ENCODE results near the gene SMARCA4. TPM values are rescaled to one million over a fixed set of nuclear protein-coding genes. Genes with fewer than 3 reads are reported as not detected.

The SMARCA4 gene
- total and polyA plus RNA-seq, 2 donors from 2014 or later: 59.8 to 124 TPM

GRCh38 chr19:11061952-11062351 is 101.1 kb downstream of the SMARCA4 start:
- H3K9me3 ChIP-seq (ENCODE audit: control insufficient read depth in 2 of 3, insufficient read depth in 1 of 3, low read length in 3 of 3): no peaks in the 10 kb centered on the region
- H3K36me3 ChIP-seq (ENCODE audit: control insufficient read depth in 2 of 3, insufficient read depth in 3 of 3, low read length in 3 of 3): peaks cover 0 to 11% (median 0%) of the 10 kb centered on the region in 3 donors
- intact Hi-C loops (cut with DNase I): no loop called here
- no peaks in the 10 kb centered on the region for H3K4me1 ChIP-seq (ENCODE audit: control insufficient read depth in 2 of 3, insufficient read depth in 2 of 3, low read depth in 1 of 3, low read length in 3 of 3)
- H3K9ac ChIP-seq (ENCODE audit: low read length in 3 of 3): no peak overlapping the region
- no peaks in the 10 kb centered on the region for H3K27me3 ChIP-seq (ENCODE audit: control insufficient read depth, insufficient read depth, low read length)
- no peak overlapping the region for H3K4me3 ChIP-seq (ENCODE audit: low read length in 3 of 3)
- FAIRE-seq: no peak
- peak in 3 of 5 donors; percentile 56 to 75 (median 71) for DNase-seq
- H3K27ac ChIP-seq (ENCODE audit: low read depth in 2 of 2, low read length in 2 of 2): no peak overlapping the region
- TF ChIP-seq, protein P1, sequence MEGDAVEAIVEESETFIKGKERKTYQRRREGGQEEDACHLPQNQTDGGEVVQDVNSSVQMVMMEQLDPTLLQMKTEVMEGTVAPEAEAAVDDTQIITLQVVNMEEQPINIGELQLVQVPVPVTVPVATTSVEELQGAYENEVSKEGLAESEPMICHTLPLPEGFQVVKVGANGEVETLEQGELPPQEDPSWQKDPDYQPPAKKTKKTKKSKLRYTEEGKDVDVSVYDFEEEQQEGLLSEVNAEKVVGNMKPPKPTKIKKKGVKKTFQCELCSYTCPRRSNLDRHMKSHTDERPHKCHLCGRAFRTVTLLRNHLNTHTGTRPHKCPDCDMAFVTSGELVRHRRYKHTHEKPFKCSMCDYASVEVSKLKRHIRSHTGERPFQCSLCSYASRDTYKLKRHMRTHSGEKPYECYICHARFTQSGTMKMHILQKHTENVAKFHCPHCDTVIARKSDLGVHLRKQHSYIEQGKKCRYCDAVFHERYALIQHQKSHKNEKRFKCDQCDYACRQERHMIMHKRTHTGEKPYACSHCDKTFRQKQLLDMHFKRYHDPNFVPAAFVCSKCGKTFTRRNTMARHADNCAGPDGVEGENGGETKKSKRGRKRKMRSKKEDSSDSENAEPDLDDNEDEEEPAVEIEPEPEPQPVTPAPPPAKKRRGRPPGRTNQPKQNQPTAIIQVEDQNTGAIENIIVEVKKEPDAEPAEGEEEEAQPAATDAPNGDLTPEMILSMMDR (IDR thresholded peaks at IDR 0.05; ENCODE audit: borderline replicate concordance, extremely low read depth, insufficient read depth): no peak

- peaks cover 0 to 14% (median 3%) of the 10 kb centered on the region in 3 donors for H3K36me3 ChIP-seq (ENCODE audit: control insufficient read depth in 2 of 3, insufficient read depth in 3 of 3, low read length in 3 of 3)
- no peaks in the 10 kb centered on the region for H3K9me3 ChIP-seq (ENCODE audit: control insufficient read depth in 2 of 3, insufficient read depth in 1 of 3, low read length in 3 of 3)
- intact Hi-C loops (cut with DNase I): no loop called here
- no peak overlapping the region for H3K4me3 ChIP-seq (ENCODE audit: low read length in 3 of 3)
- no peak overlapping the region for H3K9ac ChIP-seq (ENCODE audit: low read length in 3 of 3)
- no peak overlapping the region for H3K27ac ChIP-seq (ENCODE audit: low read depth in 2 of 2, low read length in 2 of 2)
- TF ChIP-seq, protein P1 (IDR thresholded peaks at IDR 0.05; ENCODE audit: borderline replicate concordance, extremely low read depth, insufficient read depth): no peak
- H3K4me1 ChIP-seq (ENCODE audit: control insufficient read depth in 2 of 3, insufficient read depth in 2 of 3, low read depth in 1 of 3, low read length in 3 of 3): no peaks in the 10 kb centered on the region
- DNase-seq (no peak), FAIRE-seq (no peak)
- H3K27me3 ChIP-seq (ENCODE audit: control insufficient read depth, insufficient read depth, low read length): no peaks in the 10 kb centered on the region
Observed at GRCh38 chr19:11063434-11063833, 102.6 kb downstream of the SMARCA4 start.

- intact Hi-C loops (cut with DNase I): no loop called here
- H3K4me3 ChIP-seq (ENCODE audit: low read length in 3 of 3): no peak overlapping the region
- peak in 2 of 5 donors; percentile 29 to 52 for DNase-seq
- H3K9me3 ChIP-seq (ENCODE audit: control insufficient read depth in 2 of 3, insufficient read depth in 1 of 3, low read length in 3 of 3): no peaks in the 10 kb centered on the region
- TF ChIP-seq, protein P1 (IDR thresholded peaks at IDR 0.05; ENCODE audit: borderline replicate concordance, extremely low read depth, insufficient read depth): no peak
- no peak for FAIRE-seq
- no peaks in the 10 kb centered on the region for H3K27me3 ChIP-seq (ENCODE audit: control insufficient read depth, insufficient read depth, low read length)
- H3K36me3 ChIP-seq (ENCODE audit: control insufficient read depth in 2 of 3, insufficient read depth in 3 of 3, low read length in 3 of 3): peaks cover 0 to 10% (median 3%) of the 10 kb centered on the region in 3 donors
- no peak overlapping the region for H3K9ac ChIP-seq (ENCODE audit: low read length in 3 of 3)
- H3K4me1 ChIP-seq (ENCODE audit: control insufficient read depth in 2 of 3, insufficient read depth in 2 of 3, low read depth in 1 of 3, low read length in 3 of 3): no peaks in the 10 kb centered on the region
- peak overlapping the region in 1 of 2 donors; percentile 43 for H3K27ac ChIP-seq (ENCODE audit: low read depth in 2 of 2, low read length in 2 of 2)
Observed at GRCh38 chr19:11064831-11065303, 104.0 kb downstream of the SMARCA4 start.

DNA sequence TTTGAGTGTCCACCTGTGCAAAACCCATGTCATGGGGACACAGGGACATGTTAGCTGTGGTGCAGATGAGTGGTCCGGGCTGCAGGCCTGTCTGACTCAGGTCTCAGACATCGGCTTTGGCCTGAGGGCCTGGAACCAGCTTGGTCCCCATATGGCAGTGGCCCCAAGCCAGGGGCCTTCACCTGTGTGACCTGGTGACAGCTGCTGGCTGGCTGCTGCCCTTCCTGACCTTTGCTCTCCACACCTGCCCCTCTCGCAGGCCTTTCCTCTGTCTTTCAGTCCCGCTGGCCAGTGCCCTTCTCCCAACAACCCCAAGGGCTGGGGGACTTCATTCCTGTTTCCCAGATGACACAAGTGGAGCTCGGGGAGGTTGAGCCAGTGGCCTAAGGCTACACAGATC is 105.5 kb downstream of the SMARCA4 start:
- Histone ChIP-seq H3K36me3 (ENCODE audit: control insufficient read depth in 2 of 3, insufficient read depth in 3 of 3, low read length in 3 of 3) (peaks cover 0 to 10% (median 3%) of the 10 kb centered on the region in 3 donors), H3K27ac (ENCODE audit: low read depth in 2 of 2, low read length in 2 of 2) (no peak overlapping the region), H3K4me3 (ENCODE audit: low read length in 3 of 3) (no peak overlapping the region), H3K9me3 (ENCODE audit: control insufficient read depth in 2 of 3, insufficient read depth in 1 of 3, low read length in 3 of 3) (no peaks in the 10 kb centered on the region), H3K4me1 (ENCODE audit: control insufficient read depth in 2 of 3, insufficient read depth in 2 of 3, low read depth in 1 of 3, low read length in 3 of 3) (no peaks in the 10 kb centered on the region), H3K9ac (ENCODE audit: low read length in 3 of 3) (no peak overlapping the region), H3K27me3 (ENCODE audit: control insufficient read depth, insufficient read depth, low read length) (no peaks in the 10 kb centered on the region)
- no peak for FAIRE-seq
- intact Hi-C loops (cut with DNase I): no loop called here
- TF ChIP-seq, protein P1 (IDR thresholded peaks at IDR 0.05; ENCODE audit: borderline replicate concordance, extremely low read depth, insufficient read depth): no peak
- DNase-seq: no peak

Measured in kidney (tissue), 14 donors.